HEK293T (cell line): ENCODE data around the gene SNTG2.

ENCODE experiments used
- ARNT ChIP-seq: fragments of 450-650 bp; IDR thresholded peaks from 2 replicates; pipeline ENCODE4 v1.6.1; 2017; ENCODE audit warnings: mild to moderate bottlenecking
- BHLHE40 ChIP-seq: fragments of 450-650 bp; IDR thresholded peaks from 2 replicates; pipeline ENCODE4 v1.6.1; 2016; ENCODE audit warnings: mild to moderate bottlenecking, moderate library complexity, borderline replicate concordance
- CTBP1 ChIP-seq: fragments of 450-650 bp; IDR thresholded peaks from 2 replicates; pipeline ENCODE4 v1.6.1; 2016; ENCODE audit warnings: borderline replicate concordance
- ELF4 ChIP-seq: fragments of 450-650 bp; IDR thresholded peaks from 2 replicates; pipeline ENCODE4 v1.6.1; 2017; ENCODE audit warnings: antibody characterized with exemption
- FOXA1 ChIP-seq: fragments of 450-650 bp; IDR thresholded peaks from 2 replicates; pipeline ENCODE4 v1.6.1; 2016; ENCODE audit warnings: mild to moderate bottlenecking
- FOXM1 ChIP-seq: fragments of 450-650 bp; IDR thresholded peaks from 2 replicates; pipeline ENCODE4 v1.6.1; 2017; ENCODE audit warnings: mild to moderate bottlenecking, borderline replicate concordance
- HDGF ChIP-seq: fragments of 450-650 bp; IDR thresholded peaks from 2 replicates; pipeline ENCODE4 v1.6.1; 2017; ENCODE audit warnings: antibody characterized with exemption, borderline replicate concordance
- LEF1 ChIP-seq: fragments of 450-650 bp; IDR thresholded peaks from 2 replicates; pipeline ENCODE4 v1.6.1; 2017; ENCODE audit warnings: mild to moderate bottlenecking, borderline replicate concordance
- PKNOX1 ChIP-seq: fragments of 450-650 bp; IDR thresholded peaks from 2 replicates; pipeline ENCODE4 v1.6.1; 2016
- SP1 ChIP-seq: fragments of 450-650 bp; IDR thresholded peaks from 2 replicates; pipeline ENCODE4 v1.6.1; 2017
- SUZ12 ChIP-seq: fragments of 450-650 bp; IDR thresholded peaks from 2 replicates; pipeline ENCODE4 v1.6.1; 2016; ENCODE audit warnings: mild to moderate bottlenecking
- TARDBP ChIP-seq: fragments of 450-650 bp; IDR thresholded peaks from 2 replicates; pipeline ENCODE4 v1.6.1; 2016

- TF ChIP-seq PKNOX1 (no peak), FOXM1 (no peak), SUZ12 (no peak), FOXA1 (no peak), ELF4 (no peak), SP1 (no peak), LEF1 (no peak), BHLHE40 (no peak), HDGF (no peak), ARNT (no peak), CTBP1 (no peak), TARDBP (no peak)
Measured at GRCh38 chr2:1262609-1263008, 312.0 kb downstream of the SNTG2 start.
